ENCODE data around the gene HOPX.
"Not testable (repeated sequence)": the region's sequence is repeated elsewhere in the genome, so short reads cannot be mapped to it uniquely, and the experiment has no call there.

Gene HOPX

DNA sequence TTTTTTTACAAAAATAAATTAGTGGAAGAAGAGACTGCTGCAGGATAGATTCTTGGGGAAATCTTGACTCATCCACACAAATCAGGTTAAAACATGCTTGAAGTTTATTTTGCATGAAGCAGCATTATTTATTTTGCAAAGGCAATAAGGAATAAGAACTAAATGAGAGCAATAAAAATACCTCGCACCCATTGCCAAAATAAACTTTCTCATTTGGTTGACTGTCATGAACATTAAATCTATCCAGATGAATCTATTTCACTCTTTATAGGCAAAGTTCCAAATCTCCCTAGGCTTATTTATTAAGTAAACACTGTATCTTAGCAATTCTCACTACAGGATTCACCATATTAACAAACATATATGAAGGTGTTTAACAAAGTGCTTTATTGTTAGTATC, 58.9 kb downstream of the HOPX start:
- no peak for DNase-seq

DNA sequence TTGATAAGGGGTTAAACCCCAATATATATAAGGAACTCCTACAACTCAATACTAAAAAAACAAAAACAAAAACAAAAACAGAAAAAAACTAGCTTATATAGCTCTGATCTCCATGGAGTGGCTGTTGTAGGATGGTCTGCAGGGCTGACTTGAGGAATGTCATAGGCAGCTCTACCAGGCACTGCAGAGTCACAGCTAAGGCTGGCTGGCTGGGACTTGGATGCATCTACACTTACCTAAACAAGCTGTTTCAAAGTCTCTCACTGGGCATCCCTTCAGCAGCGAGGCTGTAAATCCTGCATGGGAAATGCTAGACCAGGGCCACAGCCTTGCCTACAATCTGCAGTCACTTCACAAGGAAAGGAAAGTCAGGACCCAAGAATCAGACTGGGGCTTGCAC, 61.3 kb downstream of the HOPX start:
- DNase-seq: no peak

DNA sequence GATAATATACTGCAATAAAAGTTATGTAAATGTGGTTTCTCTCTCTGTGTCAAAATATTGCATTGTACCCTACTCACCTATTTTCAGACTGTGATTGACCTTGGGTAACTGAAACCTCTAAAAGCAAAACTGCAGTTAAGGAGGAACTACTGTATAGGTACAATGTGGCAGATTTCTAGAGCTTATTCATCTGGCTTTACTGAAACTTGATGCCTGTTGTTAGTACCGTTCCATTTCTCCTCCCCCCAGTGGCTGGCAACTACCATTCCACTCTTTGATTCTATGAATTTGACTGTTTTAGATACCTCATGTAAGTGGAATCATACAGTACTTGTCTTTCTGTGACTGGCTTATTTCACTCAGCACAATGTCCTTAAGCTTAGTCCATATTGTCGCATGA, 61.9 kb downstream of the HOPX start:
- no peak for DNase-seq

DNA sequence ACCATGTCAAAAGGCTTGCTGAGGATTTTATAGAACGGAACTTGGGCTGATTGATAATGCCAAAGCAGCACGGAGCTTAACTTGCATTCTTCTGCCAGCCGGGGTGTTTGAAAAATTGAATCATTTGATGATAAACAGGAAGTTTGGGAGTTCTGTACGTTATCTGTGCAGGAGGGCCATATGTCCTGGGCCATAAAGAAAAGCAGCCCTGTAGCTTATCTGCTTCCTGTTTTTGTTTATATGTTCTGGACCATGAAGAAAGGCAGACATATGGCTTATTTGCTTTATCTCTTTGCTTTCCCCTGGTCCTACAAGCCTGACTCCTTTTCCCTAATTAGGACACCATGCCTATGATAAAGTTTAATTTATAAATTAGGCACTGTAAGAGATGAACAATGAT, 62.4 kb downstream of the HOPX start:
- no peak for DNase-seq

DNA sequence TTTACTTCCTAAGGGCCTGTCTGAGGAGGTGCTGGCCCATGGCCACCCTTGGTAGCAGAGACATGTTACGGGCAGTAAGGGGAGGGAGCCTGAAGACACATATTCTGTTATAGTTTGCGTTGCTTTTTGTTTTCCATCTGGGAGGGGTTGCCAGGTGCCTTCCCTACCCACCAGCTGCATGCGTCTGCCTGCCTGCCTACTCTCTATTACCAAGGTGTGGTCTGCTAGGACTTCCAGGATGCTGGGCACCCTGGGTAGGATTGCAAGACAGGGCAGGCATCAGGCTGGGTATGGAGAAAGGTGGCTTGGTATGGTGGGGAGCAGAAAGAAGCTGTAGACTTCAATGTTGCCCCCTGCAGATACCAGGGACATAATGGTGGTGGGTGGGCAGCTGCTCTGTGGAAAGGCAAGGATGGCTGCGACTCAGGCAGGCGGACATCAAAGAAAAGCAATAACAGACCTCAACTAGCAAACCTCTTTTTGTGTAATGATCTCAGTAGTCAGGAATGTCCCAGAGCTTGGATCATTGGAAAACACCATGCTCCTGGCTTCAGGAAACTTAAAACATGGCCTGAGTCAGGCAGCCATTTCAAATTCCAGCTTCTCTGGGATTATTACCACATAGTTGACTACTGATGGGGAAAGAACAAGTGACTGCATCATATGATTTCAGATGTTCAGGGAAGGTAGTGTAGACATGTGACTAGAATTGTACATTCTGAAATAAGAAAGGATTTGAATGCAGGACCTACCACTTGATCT, 67.8 kb downstream of the HOPX start:
- DNase-seq: no peak

DNA sequence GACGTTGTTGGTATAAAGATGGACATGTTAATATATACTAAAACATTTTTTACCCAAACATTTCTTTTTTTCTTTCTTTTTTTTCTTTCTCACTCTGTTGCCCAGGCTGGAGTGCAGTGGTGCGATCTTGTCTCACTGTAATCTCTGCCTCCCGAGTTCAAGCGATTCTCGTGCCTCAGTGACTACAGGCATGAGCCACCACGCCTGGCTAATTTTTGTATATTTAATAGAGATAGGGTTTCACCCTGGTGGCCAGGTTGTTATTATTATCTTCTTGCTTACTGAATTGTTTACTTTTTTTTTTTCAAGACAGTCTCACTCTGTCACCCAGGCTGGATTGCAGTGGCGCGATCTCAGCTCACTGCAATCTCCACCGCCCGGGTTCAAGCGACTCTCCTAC, 68.8 kb downstream of the HOPX start:
- DNase-seq: no peak

DNA sequence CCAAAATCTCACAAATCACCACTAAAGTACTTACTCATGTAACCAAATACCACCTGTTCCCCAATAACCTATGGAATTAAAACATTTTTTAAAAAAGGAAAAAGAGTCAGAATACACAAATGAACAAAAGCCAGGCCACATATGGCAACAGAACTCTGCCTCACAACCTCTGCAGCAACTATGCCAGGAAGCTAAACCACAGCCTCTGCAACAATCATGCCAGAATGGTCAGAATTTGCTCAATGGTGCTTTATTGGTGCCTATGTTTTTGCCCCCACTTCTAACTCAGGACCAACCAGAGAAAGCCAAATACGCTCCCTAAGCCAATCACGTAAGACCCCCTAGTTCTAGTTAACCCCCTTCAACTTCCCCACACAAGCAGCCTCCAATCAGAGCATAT, 69.6 kb downstream of the HOPX start:
- no peak for DNase-seq

DNA sequence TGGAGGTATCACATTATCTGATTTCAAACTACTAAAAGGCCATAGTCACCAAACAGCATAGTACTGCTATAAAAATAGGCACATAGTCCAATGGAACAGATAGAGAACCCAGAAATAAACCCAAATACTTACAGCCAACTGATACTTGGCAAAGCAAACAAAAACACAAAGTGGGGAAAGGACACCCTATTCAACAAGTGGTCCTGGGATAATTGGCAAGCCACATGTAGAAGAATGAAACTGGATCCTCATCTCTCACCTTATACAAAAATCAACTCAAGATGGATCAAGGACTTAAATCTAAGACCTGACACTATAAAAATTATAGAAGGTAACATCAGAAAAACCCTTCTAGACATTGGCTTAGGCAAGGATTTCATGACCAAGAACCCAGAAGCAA, 70.9 kb downstream of the HOPX start:
- not testable (repeated sequence) for DNase-seq

DNA sequence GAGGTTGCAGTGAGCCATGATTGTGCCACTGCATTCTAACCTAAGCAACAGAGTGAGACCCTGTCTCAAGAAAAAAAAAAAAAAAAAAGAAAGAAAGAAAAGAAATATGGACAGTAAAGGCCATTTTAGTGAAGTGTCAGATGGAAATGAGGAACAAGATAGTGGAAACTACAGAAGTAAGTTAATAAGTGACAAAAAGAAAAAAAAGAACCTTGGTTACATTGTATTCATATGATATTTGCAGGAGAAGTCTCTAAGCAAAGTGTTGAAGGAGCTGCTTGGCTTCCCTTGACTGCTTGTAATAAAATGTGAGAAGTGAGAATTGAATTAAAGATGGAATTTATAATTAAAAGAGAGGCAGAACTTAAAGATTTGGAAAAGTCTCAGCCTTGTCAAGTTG, 73.2 kb downstream of the HOPX start:
- no peak for DNase-seq

DNA sequence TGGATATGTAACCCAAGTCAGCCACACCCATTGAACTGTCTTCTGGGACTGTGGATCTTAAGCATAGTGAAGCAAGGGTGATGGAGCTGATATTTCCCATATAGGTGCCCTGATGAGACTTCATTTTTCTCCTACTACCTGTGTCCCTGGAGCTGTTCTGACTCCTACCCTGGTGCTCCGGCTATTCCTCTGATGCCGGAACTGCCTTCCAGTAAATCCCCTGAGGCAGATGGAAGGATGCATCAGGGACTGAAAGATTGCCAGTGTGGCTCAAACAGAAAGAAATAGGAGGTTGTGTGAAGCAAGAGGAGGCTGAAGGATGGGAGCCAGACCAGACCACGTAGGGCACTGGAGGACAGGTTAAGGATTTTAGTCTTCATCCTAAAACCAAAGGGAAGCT, 74.7 kb downstream of the HOPX start:
- no peak for DNase-seq

DNA sequence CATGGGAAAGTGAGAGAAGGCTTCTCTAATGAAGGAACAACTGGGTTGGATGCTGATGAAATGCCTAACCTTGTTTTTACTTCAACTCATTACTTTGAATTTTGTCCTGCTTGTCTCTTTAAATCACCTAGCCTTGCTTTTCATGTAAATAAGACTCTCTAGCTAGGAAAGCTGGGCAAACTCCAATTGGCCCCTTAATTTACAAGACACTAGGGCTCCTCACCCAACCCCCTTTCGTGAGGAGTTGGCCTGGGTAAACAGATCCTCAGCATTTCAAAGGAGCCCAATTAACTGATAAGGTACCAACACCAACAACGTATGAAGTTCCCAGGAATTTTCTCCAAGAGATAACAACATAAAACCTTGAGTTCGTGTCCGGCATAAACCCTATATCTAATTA, 75.6 kb downstream of the HOPX start:
- DNase-seq: not testable (repeated sequence)

DNA sequence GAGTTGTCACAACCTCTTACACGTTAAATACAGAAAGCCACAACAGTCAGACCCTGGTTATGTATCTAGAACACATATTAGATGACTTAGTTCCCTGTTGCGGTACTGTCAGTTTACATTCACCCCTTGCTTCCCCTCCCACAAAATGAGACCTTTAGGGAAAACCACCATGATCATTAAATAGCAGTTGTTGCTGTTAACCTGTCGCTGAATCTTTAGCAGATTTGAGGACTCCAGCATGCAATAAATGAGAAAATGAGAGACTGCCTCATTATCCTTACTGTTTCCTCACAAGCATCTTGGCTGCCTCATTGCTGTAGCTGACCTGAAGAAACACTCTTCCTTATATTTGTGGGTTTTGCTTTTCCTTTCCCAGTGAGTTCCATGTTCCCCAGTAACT, 77.8 kb downstream of the HOPX start:
- no peak for DNase-seq
